GM18507 (cell line): ENCODE measurements around the gene IFI27L2.

Experiments used
- DNase-seq: peaks from one replicate; pipeline ENCODE4 v3.0.0; 2011; ENCODE audit warnings: low read depth; ENCODE audit not compliant: insufficient read length; ENCODE audit errors: extremely low spot score
- FAIRE-seq: peaks from 2 replicates; lab custom pipeline; 2011; peaks lifted over from hg19 to GRCh38; lab: Jason Lieb, UNC

The IFI27L2 gene

GRCh38 chr14:94129111-94129757, at the start of gene IFI27L2:
Gene IFI27L2 (minus strand): TSS chr14:94129604. CDS start chr14:94129564, 40 bp downstream.
- DNase-seq, result peak; percentile 86
- peak; percentile 85 for FAIRE-seq

GRCh38 chr14:94177806-94178205, 48.4 kb upstream of the IFI27L2 start:
- FAIRE-seq (no peak), DNase-seq (no peak)

GRCh38 chr14:94176808-94177207, 47.4 kb upstream of the IFI27L2 start:
- DNase-seq (no peak), FAIRE-seq (no peak)

GRCh38 chr14:94175747-94176146, 46.3 kb upstream of the IFI27L2 start:
- no peak for DNase-seq

GRCh38 chr14:94175011-94175745, 45.8 kb upstream of the IFI27L2 start:
- DNase-seq, result no peak
- no peak for FAIRE-seq

More at GRCh38 chr14:94175747-94176146, 46.3 kb upstream of the IFI27L2 start:
- FAIRE-seq, result no peak

- no peak for DNase-seq
- FAIRE-seq, result no peak
These were observed 45.2 kb upstream of the IFI27L2 start for GRCh38 chr14:94174604-94175010.

GRCh38 chr14:94173885-94174603, 44.6 kb upstream of the IFI27L2 start, which contains the start of gene PPP4R4:
Gene PPP4R4 (plus strand): TSS chr14:94174322. CDS start chr14:94174466, 144 bp downstream.
- DNase-seq, result peak; percentile 85
- peak; percentile 47 for FAIRE-seq

GRCh38 chr14:94173471-94173884, 44.1 kb upstream of the IFI27L2 start:
- FAIRE-seq, result no peak
- DNase-seq, result no peak

- FAIRE-seq, result no peak
- DNase-seq, result no peak
These were observed 43.1 kb upstream of the IFI27L2 start for GRCh38 chr14:94172545-94172944.

- FAIRE-seq (no peak), DNase-seq (no peak)
These were observed 41.8 kb upstream of the IFI27L2 start for GRCh38 chr14:94171208-94171607.

GRCh38 chr14:94170136-94170535, 40.7 kb upstream of the IFI27L2 start:
- FAIRE-seq, result no peak
- no peak for DNase-seq

- no peak for DNase-seq
- FAIRE-seq, result no peak
These were observed 36.3 kb upstream of the IFI27L2 start for GRCh38 chr14:94165744-94166143.

- FAIRE-seq (no peak), DNase-seq (no peak)
These were observed 35.5 kb upstream of the IFI27L2 start for GRCh38 chr14:94164685-94165431.

GRCh38 chr14:94163796-94164195, 34.4 kb upstream of the IFI27L2 start:
- no peak for DNase-seq
- FAIRE-seq, result no peak

GRCh38 chr14:94162466-94162865, 33.1 kb upstream of the IFI27L2 start:
- FAIRE-seq (no peak), DNase-seq (no peak)

GRCh38 chr14:94161981-94162380, 32.6 kb upstream of the IFI27L2 start:
- DNase-seq (no peak), FAIRE-seq (peak; percentile 72)

- DNase-seq, result no peak
- no peak for FAIRE-seq
These were observed 31.7 kb upstream of the IFI27L2 start for GRCh38 chr14:94161058-94161457.

GRCh38 chr14:94158239-94158883, 29.0 kb upstream of the IFI27L2 start:
- FAIRE-seq (no peak), DNase-seq (no peak)

GRCh38 chr14:94157197-94157596, 27.8 kb upstream of the IFI27L2 start:
- DNase-seq, result no peak
- FAIRE-seq, result no peak
